ENCODE measurements around the gene IFTAP.

The IFTAP gene

GRCh38 chr11:36683818-36684217, 89.5 kb downstream of the IFTAP start:
- TF ChIP-seq CTCF (IDR thresholded peaks at IDR 0.05; ENCODE audit: control insufficient read depth, extremely low read depth, insufficient read depth) = no peak
- H3K4me3 ChIP-seq (ENCODE audit: low read depth, low read length) = no peak overlapping the region
- no peak for DNase-seq (ENCODE audit: low read depth)

- no peak for DNase-seq (ENCODE audit: low read depth)
- H3K4me3 ChIP-seq (ENCODE audit: low read depth, low read length) = no peak overlapping the region
- TF ChIP-seq CTCF (IDR thresholded peaks at IDR 0.05; ENCODE audit: control insufficient read depth, extremely low read depth, insufficient read depth) = no peak
Observed at GRCh38 chr11:36684840-36685801, 90.8 kb downstream of the IFTAP start.

GRCh38 chr11:36688132-36688531, 93.8 kb downstream of the IFTAP start:
- H3K4me3 ChIP-seq (ENCODE audit: low read depth, low read length) = no peak overlapping the region
- DNase-seq (ENCODE audit: low read depth) = no peak
- TF ChIP-seq CTCF (IDR thresholded peaks at IDR 0.05; ENCODE audit: control insufficient read depth, extremely low read depth, insufficient read depth) = no peak

GRCh38 chr11:36688571-36689291, 94.4 kb downstream of the IFTAP start:
- no peak overlapping the region for H3K4me3 ChIP-seq (ENCODE audit: low read depth, low read length)
- no peak for TF ChIP-seq CTCF (IDR thresholded peaks at IDR 0.05; ENCODE audit: control insufficient read depth, extremely low read depth, insufficient read depth)
- no peak for DNase-seq (ENCODE audit: low read depth)

- H3K4me3 ChIP-seq (ENCODE audit: low read depth, low read length) = no peak overlapping the region
- no peak for TF ChIP-seq CTCF (IDR thresholded peaks at IDR 0.05; ENCODE audit: control insufficient read depth, extremely low read depth, insufficient read depth)
- DNase-seq (ENCODE audit: low read depth) = no peak
Observed at GRCh38 chr11:36689442-36689841, 95.1 kb downstream of the IFTAP start.

GRCh38 chr11:36692704-36693103, 98.4 kb downstream of the IFTAP start:
- no peak for DNase-seq (ENCODE audit: low read depth)
- no peak for TF ChIP-seq CTCF (IDR thresholded peaks at IDR 0.05; ENCODE audit: control insufficient read depth, extremely low read depth, insufficient read depth)
- no peak overlapping the region for H3K4me3 ChIP-seq (ENCODE audit: low read depth, low read length)

All from LNCaP clone FGC (cell line).